GM12878 (cell line): ENCODE measurements around the gene ADGRF1. TPM values are rescaled to one million over a fixed set of nuclear protein-coding genes. Genes with fewer than 3 reads are reported as not detected.

Experiments used
- ATAC-seq: fragments of 200-7000 bp; cut with Tn5 transposase; 3 replicates; pipeline ENCODE4 v1.9.1; 2020; ENCODE audit warnings: mild to moderate bottlenecking, moderate library complexity
- BruUV-seq: library from RNA; stranded (reverse); fragments of 400-500 nt; replicated peaks from 2 replicates; lab custom pipeline; 2021; lab: Mats Ljungman, UMichigan
- CTCF ChIA-PET: fragments of 300-600 bp; sonication (Branson Sonifier 250); formaldehyde crosslinking; extraction: SDS; loops from one replicate; lab custom pipeline; 2021; ENCODE audit warnings: inconsistent platforms; lab: Yijun Ruan, JAX
- POLR2A ChIA-PET: fragments of 350-600 bp; formaldehyde crosslinking; extraction: SDS; loops from one replicate; lab custom pipeline; 2021; ENCODE audit warnings: inconsistent platforms; lab: Charles Lee
- RAD21 ChIA-PET: fragments of 300-600 bp; sonication (Branson Sonifier 250); formaldehyde crosslinking; loops from one replicate; lab custom pipeline; 2023; ENCODE audit warnings: antibody characterized with exemption; ENCODE audit not compliant: unreplicated experiment; lab: Charles Lee
- SMC1A ChIA-PET: fragments of 300-600 bp; sonication (Branson Sonifier 250); formaldehyde crosslinking; loops from one replicate; lab custom pipeline; 2023; ENCODE audit not compliant: unreplicated experiment, uncharacterized antibody; lab: Charles Lee
- DNase-seq: peaks from one replicate; pipeline ENCODE4 v3.0.0-alpha.2; 2011; ENCODE audit warnings: low read depth, low spot score
- FAIRE-seq: peaks from 3 replicates; lab custom pipeline; 2011; peaks lifted over from hg19 to GRCh38; lab: Jason Lieb, UNC
- H2AFZ ChIP-seq: 2 replicates; pipeline ENCODE4 v1.6.0; 2011; ENCODE audit warnings: low read depth, low read length, control low read depth; ENCODE audit not compliant: control insufficient read depth
- H3K27ac ChIP-seq: 2 replicates; pipeline ENCODE4 v1.5.1; 2011; ENCODE audit warnings: control low read depth; ENCODE audit not compliant: control insufficient read depth, insufficient read depth
- H3K27me3 ChIP-seq, 2 experiments: replicated peaks in 1 of 2; 2 replicates each; pipeline versions ENCODE4 v1.6.0 to v1.6.1; 2011; ENCODE audit warnings: low read length in 1 of 2; ENCODE audit not compliant: control insufficient read depth in 2 of 2, insufficient read depth in 2 of 2
- H3K36me3 ChIP-seq, 2 experiments: 2 replicates each; pipeline ENCODE4 v1.5.1; 2011; ENCODE audit warnings: low read length in 1 of 2; ENCODE audit not compliant: control insufficient read depth in 2 of 2, insufficient read depth in 2 of 2
- H3K4me1 ChIP-seq: 2 replicates; pipeline ENCODE4 v1.6.1; 2011; ENCODE audit warnings: mild to moderate bottlenecking, low read length, moderate library complexity, mixed read lengths; ENCODE audit not compliant: control insufficient read depth, insufficient read depth
- H3K4me2 ChIP-seq: 2 replicates; pipeline ENCODE4 v1.6.0; 2011; ENCODE audit warnings: control low read depth; ENCODE audit not compliant: control insufficient read depth, insufficient read depth
- H3K4me3 ChIP-seq: fragments of 200-600 bp; sonication (generic); 2 replicates; pipeline ENCODE4 v1.5.1; 2016
- H3K79me2 ChIP-seq: 2 replicates; pipeline ENCODE4 v1.6.0; 2011; ENCODE audit warnings: low read length; ENCODE audit not compliant: control insufficient read depth, insufficient read depth
- H3K9ac ChIP-seq: 2 replicates; pipeline ENCODE4 v1.8.0; 2011; ENCODE audit warnings: low read length, control low read depth, mixed read lengths; ENCODE audit not compliant: control insufficient read depth, insufficient read depth
- H3K9me3 ChIP-seq: replicated peaks from 3 replicates; pipeline ENCODE4 v1.5.1; 2011; ENCODE audit warnings: mild to moderate bottlenecking, low read length; ENCODE audit not compliant: control insufficient read depth, insufficient read depth
- H4K20me1 ChIP-seq: 2 replicates; pipeline ENCODE4 v1.6.0; 2011; ENCODE audit not compliant: control insufficient read depth, insufficient read depth
- CBFB ChIP-seq: IDR thresholded peaks from 2 replicates; pipeline ENCODE4 v1.6.1; 2016; ENCODE audit warnings: antibody characterized with exemption, low read depth
- GABPA ChIP-seq: IDR thresholded peaks from 2 replicates; pipeline ENCODE4 v1.6.1; 2014; ENCODE audit warnings: antibody characterized with exemption, low read depth, mild to moderate bottlenecking, inconsistent platforms
- IKZF2 ChIP-seq, 2 experiments: fragments of 450-650 bp; IDR thresholded peaks; 2 replicates each; pipeline ENCODE4 v1.6.1; 2017; ENCODE audit warnings: mild to moderate bottlenecking in 2 of 2, moderate library complexity in 2 of 2
- JUND ChIP-seq: IDR thresholded peaks from 2 replicates; pipeline ENCODE4 v1.6.1; 2012; ENCODE audit warnings: low read depth, mild to moderate bottlenecking, low read length, improper control_type of control experiment, moderate library complexity
- PAX8 ChIP-seq: fragments of 450-650 bp; IDR thresholded peaks from 2 replicates; pipeline ENCODE4 v1.6.1; 2017; ENCODE audit warnings: mild to moderate bottlenecking, moderate library complexity
- POLR2A ChIP-seq: IDR thresholded peaks from 2 replicates; pipeline ENCODE4 v1.6.1; 2011; ENCODE audit warnings: low read depth, mild to moderate bottlenecking, low read length
- RB1 ChIP-seq: fragments of 450-650 bp; formaldehyde crosslinking; IDR thresholded peaks from 2 replicates; pipeline ENCODE4 v1.6.1; 2017; ENCODE audit warnings: mild to moderate bottlenecking, borderline replicate concordance
- SIN3A ChIP-seq: IDR thresholded peaks from 2 replicates; pipeline ENCODE4 v1.6.1; 2012; ENCODE audit warnings: low read depth, low read length, improper control_type of control experiment
- SREBF1 ChIP-seq: IDR thresholded peaks from 2 replicates; pipeline ENCODE4 v1.6.1; 2012; ENCODE audit warnings: mild to moderate bottlenecking, low read length
- STAT1 ChIP-seq: fragments of 450-650 bp; conservative IDR thresholded peaks from 2 replicates; pipeline ENCODE4 v1.6.1; 2014; ENCODE audit warnings: antibody characterized with exemption, mild to moderate bottlenecking
- WRNIP1 ChIP-seq: IDR thresholded peaks from 2 replicates; pipeline ENCODE4 v1.6.1; 2011; ENCODE audit warnings: low read depth, low read length, improper control_type of control experiment, borderline replicate concordance
- WGBS: methylation state at CpG from one replicate; pipeline ENCODE4 v1.1.6; 2016; ENCODE audit warnings: low lambda C conversion rate; ENCODE audit not compliant: insufficient replicate concordance, insufficient coverage; ENCODE audit errors: missing lambda C conversion rate; 5-methylcytosine and 5-hydroxymethylcytosine counted together
- in situ Hi-C: fragments of 300-500 bp; cut with MboI; formaldehyde crosslinking; loops from 9 replicates; pipeline ENCODE4 v1.14.3; 2018; ENCODE audit warnings: mixed read lengths
- intact Hi-C: fragments of 100-400 bp; cut with micrococcal nuclease; formaldehyde crosslinking; loops from one replicate; pipeline ENCODE4 v1.14.2; 2022; ENCODE audit not compliant: unreplicated experiment
- polyA plus RNA-seq, 11 experiments: library from polyadenylated mRNA; depleted of rRNA in 4 of 11; unstranded in 6 of 11; stranded (reverse) in 5 of 11; fragments of >200 nt; fragmentation: Nextera tagmentation in 4 of 11; fragmentation: Illumina TruSeq in 1 of 11; extraction: Ambion mirVana in 4 of 11; extraction: Trizol in 1 of 11; gene quantifications; 1 replicate in 1 of 11; 2 replicates in 10 of 11; pipeline versions ENCODE4 v1.2.1 to v1.2.3, GENCODE V29; 2011 to 2016; ENCODE audit warnings: inconsistent platforms in 2 of 11, missing spikeins in 2 of 11, low read depth in 1 of 11
- total RNA-seq, 4 experiments: library from RNA; depleted of rRNA in 3 of 4; stranded (reverse); fragments of >200 nt in 3 of 4; fragmentation: Illumina TruSeq in 1 of 4; extraction: Trizol in 1 of 4; gene quantifications; 2 replicates each; pipeline versions ENCODE4 v1.2.1 to v1.2.3, GENCODE V29; 2013 to 2021
- TF ChIP-seq, protein P1 (sequence below): fragments of 450-650 bp; IDR thresholded peaks from 2 replicates; pipeline ENCODE4 v1.6.1; 2017; ENCODE audit warnings: mild to moderate bottlenecking, low read depth, inconsistent platforms; ENCODE audit not compliant: poor library complexity, severe bottlenecking

ADGRF1 gene
- total and polyA plus RNA-seq, 10 of the 15 experiments (the other 5 are each of a cell fraction or from before 2014, with no cell fraction given), result 0.05 TPM; not detected in 9

DNA sequence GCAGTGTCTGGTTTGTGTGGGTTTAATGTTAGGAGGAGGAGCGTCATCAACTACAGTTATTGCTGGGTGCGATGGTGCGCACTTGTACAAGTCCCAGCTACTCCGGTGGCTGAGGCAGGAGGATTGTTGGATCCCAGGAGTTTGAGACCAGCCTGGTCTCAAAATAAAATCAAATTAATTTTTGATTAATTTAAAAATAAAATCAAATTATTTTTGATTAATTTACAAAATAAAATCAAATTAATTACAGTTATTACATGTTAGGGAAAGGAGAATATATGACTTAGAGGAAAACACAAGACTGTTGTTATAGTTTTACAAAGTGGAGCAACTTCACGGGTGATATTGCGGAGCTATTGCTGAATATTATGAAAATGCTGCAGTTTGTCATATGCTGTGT, 85.7 kb downstream of the ADGRF1 start:
- Histone ChIP-seq H3K27ac (no peak overlapping the region), H3K36me3 (no peaks in the 10 kb centered on the region), H3K9ac (no peak overlapping the region), H4K20me1 (no peaks in the 10 kb centered on the region), H3K4me1 (no peaks in the 10 kb centered on the region), H3K9me3 (no peaks in the 10 kb centered on the region), H3K4me2 (no peak overlapping the region), H2AFZ (no peak overlapping the region), H3K4me3 (no peak overlapping the region), H3K27me3 (peaks cover 0 to 2% of the 10 kb centered on the region in 2 experiments; a peak in 1 of 4 replicates), H3K79me2 (no peaks in the 10 kb centered on the region)
- CTCF ChIA-PET, result no interaction called here
- SMC1A ChIA-PET, result no interaction called here
- intact Hi-C loops (no loop called here), in situ Hi-C loops (no loop called here)
- no peak for ATAC-seq
- RAD21 ChIA-PET, result no interaction called here
- POLR2A ChIA-PET, result no interaction called here
- no peak for DNase-seq
- no peak for FAIRE-seq
- TF ChIP-seq WRNIP1, result no peak
- no peak for TF ChIP-seq SREBF1
- no peak for TF ChIP-seq RB1
- no peak for TF ChIP-seq POLR2A
- no peak for TF ChIP-seq JUND
- TF ChIP-seq, protein P1, sequence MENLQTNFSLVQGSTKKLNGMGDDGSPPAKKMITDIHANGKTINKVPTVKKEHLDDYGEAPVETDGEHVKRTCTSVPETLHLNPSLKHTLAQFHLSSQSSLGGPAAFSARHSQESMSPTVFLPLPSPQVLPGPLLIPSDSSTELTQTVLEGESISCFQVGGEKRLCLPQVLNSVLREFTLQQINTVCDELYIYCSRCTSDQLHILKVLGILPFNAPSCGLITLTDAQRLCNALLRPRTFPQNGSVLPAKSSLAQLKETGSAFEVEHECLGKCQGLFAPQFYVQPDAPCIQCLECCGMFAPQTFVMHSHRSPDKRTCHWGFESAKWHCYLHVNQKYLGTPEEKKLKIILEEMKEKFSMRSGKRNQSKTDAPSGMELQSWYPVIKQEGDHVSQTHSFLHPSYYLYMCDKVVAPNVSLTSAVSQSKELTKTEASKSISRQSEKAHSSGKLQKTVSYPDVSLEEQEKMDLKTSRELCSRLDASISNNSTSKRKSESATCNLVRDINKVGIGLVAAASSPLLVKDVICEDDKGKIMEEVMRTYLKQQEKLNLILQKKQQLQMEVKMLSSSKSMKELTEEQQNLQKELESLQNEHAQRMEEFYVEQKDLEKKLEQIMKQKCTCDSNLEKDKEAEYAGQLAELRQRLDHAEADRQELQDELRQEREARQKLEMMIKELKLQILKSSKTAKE, result no peak
- TF ChIP-seq SIN3A, result no peak
- no peak for TF ChIP-seq CBFB
- TF ChIP-seq IKZF2 (IDR thresholded peaks at IDR 0.05), result no peak
- TF ChIP-seq GABPA, result no peak
- TF ChIP-seq PAX8, result no peak
- TF ChIP-seq STAT1, result no peak
- 62% methylated on average over 6 of the region's 6 CpGs for WGBS
- BruUV-seq, result no TSS peak
